ENCODE measurements around the gene GZF1.
A peak's percentile ranks its signal among the peaks of the same experiment; 100 is the strongest.

The GZF1 gene

GRCh38 chr20:23410916-23411695 lies 49.1 kb downstream of the GZF1 start:
- no peak for DNase-seq

DNA sequence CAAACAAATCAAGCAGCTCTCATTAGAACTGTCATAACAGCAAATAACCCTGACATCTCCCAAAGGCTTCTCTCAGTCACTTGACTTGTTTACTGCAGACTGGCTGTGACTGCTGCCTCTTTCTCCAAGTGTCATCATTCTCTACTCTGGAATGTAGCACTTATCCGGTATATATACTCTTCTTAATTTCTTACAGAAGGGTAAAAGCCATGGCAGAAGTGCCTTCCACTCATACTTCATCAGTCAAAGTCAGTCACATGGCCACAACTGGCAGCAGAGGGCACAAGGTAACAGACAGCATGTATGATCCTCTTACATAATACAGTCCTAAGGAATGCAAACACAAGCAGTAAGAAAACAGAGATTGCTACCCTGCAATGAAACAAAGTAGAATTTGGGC lies 50.0 kb downstream of the GZF1 start:
- DNase-seq, result no peak

- DNase-seq, result no peak
Measured at GRCh38 chr20:23413862-23414422, 52.0 kb downstream of the GZF1 start.

DNA sequence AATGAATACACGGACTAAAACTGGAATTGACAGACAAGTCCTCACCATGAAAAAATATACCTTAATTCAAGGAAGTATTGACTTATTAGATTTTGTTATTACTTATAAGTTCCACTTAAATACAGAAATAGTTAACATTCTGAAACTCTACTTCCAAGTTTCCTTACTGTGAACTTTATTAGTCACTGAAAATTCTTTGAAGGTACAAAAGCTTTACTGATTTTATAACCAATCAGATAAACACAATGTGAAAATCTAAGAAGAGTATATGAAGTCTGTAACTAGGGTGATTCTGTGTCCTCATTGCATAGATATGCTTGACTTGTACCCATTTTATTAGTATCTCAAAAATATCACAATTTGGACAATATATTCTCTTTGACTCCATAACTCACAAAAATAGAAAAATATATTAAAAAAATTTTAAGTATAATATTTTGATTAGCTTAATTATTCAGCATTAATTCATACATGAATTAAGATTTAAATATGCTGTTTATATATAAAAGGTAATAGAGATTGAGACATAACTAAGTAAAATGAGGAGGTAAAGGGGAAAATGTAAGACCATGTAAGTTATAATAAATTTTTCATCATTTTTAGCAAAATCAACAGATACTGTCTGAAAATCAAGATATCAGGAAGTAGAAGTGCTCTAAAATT lies 52.7 kb downstream of the GZF1 start:
- DNase-seq, result no peak

GRCh38 chr20:23415555-23415954 lies 53.6 kb downstream of the GZF1 start:
- DNase-seq, result no peak

GRCh38 chr20:23415959-23416583 lies 54.1 kb downstream of the GZF1 start:
- DNase-seq, result peak in 2 of 5 experiments; percentile 26 to 36

DNA sequence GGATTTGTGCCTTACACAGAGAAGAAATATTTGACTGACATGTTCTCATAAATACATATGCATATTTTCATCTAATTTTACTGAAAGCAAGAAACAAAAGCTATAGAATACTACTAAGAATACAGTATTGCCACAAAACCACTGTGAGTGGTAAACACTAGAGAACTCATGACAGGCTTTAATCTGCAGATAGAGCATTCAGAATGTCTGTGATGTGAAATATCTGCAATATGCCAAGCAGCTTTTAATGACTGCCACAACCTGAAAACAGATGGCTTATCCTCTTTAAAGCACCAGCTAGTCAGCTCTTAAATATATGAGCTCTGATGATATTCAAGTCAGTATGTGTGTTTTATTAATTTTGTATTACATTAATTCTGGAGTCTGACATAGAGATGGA lies 55.9 kb downstream of the GZF1 start:
- DNase-seq, result peak in 1 of 5 experiments; percentile 56

DNA sequence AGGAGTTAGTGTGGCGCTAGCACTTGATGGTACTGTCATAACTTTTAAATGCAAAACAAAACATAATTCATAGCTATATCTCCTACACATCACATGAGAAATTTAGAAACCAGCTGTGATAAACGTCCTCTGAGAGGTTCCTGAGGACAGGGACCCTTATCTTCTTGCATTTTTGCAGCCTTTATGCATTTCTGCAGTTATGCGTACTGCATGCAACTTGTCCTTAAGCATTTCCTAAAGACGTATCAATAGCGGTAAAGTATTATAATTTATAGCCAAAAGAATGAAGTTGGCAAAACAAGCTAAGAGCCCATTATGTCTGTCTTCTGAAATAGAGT lies 57.6 kb downstream of the GZF1 start:
- DNase-seq, result no peak

DNA sequence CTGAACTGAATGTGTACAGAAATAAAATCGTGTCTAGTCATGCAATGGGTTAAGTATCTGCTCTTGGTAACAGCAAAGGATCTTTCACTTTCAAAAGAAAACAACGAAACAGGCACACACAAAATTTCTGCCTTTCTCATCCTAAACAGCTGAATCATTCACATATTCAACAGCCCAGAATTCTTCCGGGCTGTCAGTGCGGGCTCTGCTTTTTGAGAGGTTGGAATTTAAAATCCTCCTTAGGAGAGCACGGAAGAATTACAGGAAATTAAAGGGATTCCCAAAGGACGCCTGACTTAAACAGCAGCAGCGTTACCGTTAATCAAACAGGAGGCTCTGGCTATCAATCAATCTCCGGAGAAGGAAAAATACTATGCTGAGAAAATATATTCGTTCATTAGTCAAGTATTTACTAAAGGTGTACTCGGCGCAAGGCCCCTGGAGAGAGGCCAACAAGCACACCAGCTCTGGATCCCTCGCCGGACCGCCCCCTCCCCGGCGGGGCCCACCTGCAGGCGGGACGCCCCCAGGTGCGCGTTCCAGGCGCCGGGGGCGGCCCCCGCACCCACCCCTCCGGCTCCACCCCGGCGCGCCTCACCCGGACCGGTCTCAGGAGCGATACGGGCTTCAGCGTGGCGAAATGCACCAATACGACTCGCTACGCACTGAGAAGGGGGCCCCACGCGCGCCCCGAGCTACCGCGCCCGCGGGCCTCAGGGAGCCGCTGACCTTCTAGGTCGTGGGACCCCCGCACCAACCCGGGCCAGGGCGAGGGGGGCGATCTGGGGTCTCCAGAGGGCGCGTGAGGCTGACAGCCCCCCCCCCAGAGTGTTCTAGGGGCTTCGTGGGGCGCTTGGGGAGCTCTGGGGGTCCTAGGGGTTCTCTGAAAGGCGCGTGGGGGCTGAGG lies 58.3 kb downstream of the GZF1 start:
- peak; percentile 20 to 60 (median 24) for DNase-seq

DNA sequence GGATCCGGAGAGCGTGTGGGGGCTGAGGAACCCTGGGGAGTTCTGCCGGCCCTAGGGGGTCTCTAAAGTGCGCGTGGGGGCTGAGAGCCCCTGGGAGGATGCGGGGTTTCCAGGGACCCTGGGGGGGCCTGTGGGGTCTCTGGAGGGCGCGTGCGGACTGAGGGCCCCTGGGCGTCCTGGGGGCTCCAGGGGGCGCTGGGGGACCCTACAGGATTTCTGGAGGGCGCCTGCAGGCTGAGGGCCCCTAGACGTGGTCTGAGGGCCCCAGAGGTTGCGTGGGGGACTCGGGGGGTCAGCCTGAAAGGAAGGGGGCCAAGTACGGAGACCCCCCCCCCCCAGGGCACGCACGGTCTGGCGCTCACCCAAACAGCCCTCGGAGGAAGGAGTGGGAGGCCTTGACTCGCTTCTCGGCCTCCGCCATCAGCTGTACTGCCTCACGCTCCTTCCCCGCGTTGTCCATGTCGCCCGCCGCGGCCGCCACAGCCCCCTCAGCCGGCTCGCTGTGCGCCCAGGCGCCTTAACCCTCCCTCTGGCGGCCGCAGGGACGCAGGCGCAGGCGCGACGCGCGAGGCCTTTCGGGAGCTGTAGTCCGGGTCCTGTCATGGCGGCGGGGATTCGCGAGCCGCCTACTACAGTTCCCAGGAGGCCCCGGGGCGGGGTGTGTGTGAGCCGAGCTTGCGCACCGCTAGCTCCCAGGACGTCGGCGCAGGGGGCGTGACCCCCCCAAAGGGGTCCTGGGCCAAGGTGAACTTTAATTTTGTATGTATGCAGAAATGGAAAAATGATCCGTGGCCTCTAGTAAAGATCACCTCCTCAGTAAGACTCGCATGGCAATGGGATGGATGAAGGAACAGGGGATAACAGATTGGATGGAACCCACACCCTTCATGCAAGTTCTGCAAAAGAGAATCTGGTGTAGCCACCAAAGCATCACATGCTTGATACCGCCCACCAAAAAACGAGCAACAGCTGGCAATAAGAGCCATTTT lies 59.3 kb downstream of the GZF1 start, which contains the start of gene NAPB:
TSS of gene NAPB (minus strand) at position 546 of the 989 bp plus-strand sequence. CDS start at position 460, 86 bp downstream.
- peak; percentile 83 to 95 (median 87) for DNase-seq
